Common myeloid progenitor, CD34-positive (primary cell): ENCODE results near the gene NECTIN2.
A peak's percentile ranks its signal among the peaks of the same experiment; 100 is the strongest.
"Not testable (repeated sequence)": the region's sequence is repeated elsewhere in the genome, so short reads cannot be mapped to it uniquely, and the experiment has no call there.

Source experiments
- CTCF ChIA-PET: fragments of 350-600 bp; sonication (Branson Sonifier 250); formaldehyde crosslinking; loops from one replicate; lab custom pipeline; 2021; ENCODE audit warnings: antibody characterized with exemption; lab: Charles Lee
- POLR2A ChIA-PET: fragments of 350-600 bp; sonication (Branson Sonifier 250); formaldehyde crosslinking; loops from one replicate; lab custom pipeline; 2021; ENCODE audit warnings: antibody characterized with exemption; lab: Charles Lee
- DNase-seq, 3 donors: peaks; one replicate each; pipeline versions ENCODE4 v3.0.0 to v3.0.0-alpha.2; 2013
- H3K27ac ChIP-seq, 2 experiments: 1 replicate in 1 of 2; 2 replicates in 1 of 2; pipeline ENCODE4 v1.7.0; 2013; ENCODE audit warnings: inconsistent platforms in 2 of 2, low read length in 2 of 2, mild to moderate bottlenecking in 2 of 2, low read depth in 1 of 2, moderate library complexity in 1 of 2; ENCODE audit not compliant: severe bottlenecking in 2 of 2, insufficient read depth in 1 of 2, poor library complexity in 1 of 2
- H3K27me3 ChIP-seq, 5 experiments: replicated peaks in 2 of 5; 1 replicate in 3 of 5; 2 replicates in 2 of 5; pipeline versions ENCODE4 v1.6.1 to v1.7.0; 2013; ENCODE audit warnings: low read length in 4 of 5, mild to moderate bottlenecking in 2 of 5, moderate library complexity in 2 of 5, inconsistent platforms in 1 of 5; ENCODE audit not compliant: insufficient read depth in 5 of 5, control insufficient read depth in 4 of 5
- H3K36me3 ChIP-seq, 4 experiments: 1 replicate in 2 of 4; 2 replicates in 2 of 4; pipeline versions ENCODE4 v1.6.1 to v1.7.0; 2013; ENCODE audit warnings: low read length in 3 of 4, control low read depth in 1 of 4, mild to moderate bottlenecking in 1 of 4; ENCODE audit not compliant: control insufficient read depth in 4 of 4, insufficient read depth in 4 of 4
- H3K4me1 ChIP-seq, 4 experiments: 1 replicate in 3 of 4; 2 replicates in 1 of 4; pipeline versions ENCODE4 v1.6.1 to v1.7.1; 2013; ENCODE audit warnings: low read length in 3 of 4, mild to moderate bottlenecking in 3 of 4, control low read depth in 1 of 4, inconsistent platforms in 1 of 4, moderate library complexity in 1 of 4; ENCODE audit not compliant: control insufficient read depth in 4 of 4, insufficient read depth in 4 of 4; ENCODE audit errors: control extremely low read depth in 1 of 4
- H3K4me3 ChIP-seq, 7 experiments: 1 replicate in 4 of 7; 2 replicates in 3 of 7; pipeline versions ENCODE4 v1.5.1 to v1.7.0; 2013; ENCODE audit warnings: mild to moderate bottlenecking in 7 of 7, low read length in 6 of 7, moderate library complexity in 6 of 7, inconsistent platforms in 2 of 7, low read depth in 2 of 7, control low read depth in 1 of 7; ENCODE audit not compliant: insufficient read depth in 4 of 7, control insufficient read depth in 1 of 7; ENCODE audit errors: extremely low read depth in 1 of 7
- H3K9me3 ChIP-seq, 5 experiments: 1 replicate in 4 of 5; 2 replicates in 1 of 5; pipeline versions ENCODE4 v1.6.1 to v1.7.1; 2013; ENCODE audit warnings: low read length in 4 of 5, mild to moderate bottlenecking in 2 of 5, inconsistent platforms in 1 of 5, low read depth in 1 of 5, moderate library complexity in 1 of 5; ENCODE audit not compliant: control insufficient read depth in 4 of 5, insufficient read depth in 2 of 5; ENCODE audit errors: control extremely low read depth in 1 of 5
- WGBS: methylation state at CpG from one replicate; pipeline ENCODE4 v1.1.5; 2013; ENCODE audit not compliant: insufficient coverage; 5-methylcytosine and 5-hydroxymethylcytosine counted together

NECTIN2 gene

GRCh38 chr19:44905437-44906160, 59.5 kb downstream of the NECTIN2 start, which contains the start of gene APOE:
Gene APOE, plus strand, starts transcription at chr19:44905796. Its CDS starts 829 bp downstream, at chr19:44906625.
- peak within 1 kb of the TSS in 1 of 2 experiments; percentile 66 for H3K27ac ChIP-seq
- peak within 1 kb of the TSS in 3 of 7 experiments; percentile 11 to 39 (median 28) for H3K4me3 ChIP-seq
- 2% methylated on average over 14 of the region's 20 CpGs for WGBS
- H3K36me3 ChIP-seq, result peaks cover 2 to 37% (median 16%) of the 10 kb centered on the region in 4 experiments
- H3K27me3 ChIP-seq, result peaks cover 0 to 23% (median 4%) of the 10 kb centered on the region in 5 experiments
- peaks cover 0 to 15% (median 13%) of the 10 kb centered on the region in 4 experiments for H3K4me1 ChIP-seq
- ChIA-PET CTCF (interaction anchor here (0.6 to 7.9 kb wide), 8 partner anchors 11 to 160 kb away, joined by 3 to 102 read pairs (median 4); partner anchors contain the start of gene CLPTM1), POLR2A (interaction anchor here (0.5 to 0.6 kb wide), 3 partner anchors 11 to 35 kb away, joined by 3 to 7 read pairs (median 5); no protein-coding TSS in a partner anchor)
- peak in 1 of 3 donors; percentile 13 for DNase-seq
- no peaks in the 10 kb centered on the region for H3K9me3 ChIP-seq

- 98% methylated on average over 11 of the region's 12 CpGs for WGBS
- Histone ChIP-seq H3K27ac (no peak overlapping the region), H3K4me1 (peaks cover 0 to 22% (median 20%) of the 10 kb centered on the region in 4 experiments), H3K4me3 (no peak overlapping the region), H3K9me3 (no peaks in the 10 kb centered on the region), H3K36me3 (peaks cover 0 to 19% (median 3%) of the 10 kb centered on the region in 4 experiments), H3K27me3 (peaks cover 0 to 23% (median 4%) of the 10 kb centered on the region in 5 experiments)
- ChIA-PET POLR2A (no interaction called here), CTCF (interaction anchor here (1.0 to 10.3 kb wide), 3 partner anchors 18 to 48 kb away, joined by 4 to 72 read pairs (median 11); no protein-coding TSS in a partner anchor)
- DNase-seq, result no peak
These were observed 61.5 kb downstream of the NECTIN2 start for GRCh38 chr19:44907613-44908012.

- CTCF ChIA-PET, result interaction anchor here (1.0 to 10.3 kb wide), 3 partner anchors 18 to 48 kb away, joined by 4 to 72 read pairs (median 11); no protein-coding TSS in a partner anchor
- 97% methylated on average over 40 of the region's 46 CpGs for WGBS
These were observed 62.2 kb downstream of the NECTIN2 start for GRCh38 chr19:44908074-44908835.

GRCh38 chr19:44908836-44909261, 62.8 kb downstream of the NECTIN2 start:
- Histone ChIP-seq H3K27me3 (peaks cover 0 to 23% (median 4%) of the 10 kb centered on the region in 5 experiments), H3K9me3 (no peaks in the 10 kb centered on the region), H3K27ac (no peak overlapping the region), H3K4me1 (peaks cover 0 to 31% (median 22%) of the 10 kb centered on the region in 4 experiments), H3K36me3 (peaks cover 0 to 8% (median 0%) of the 10 kb centered on the region in 4 experiments), H3K4me3 (no peak overlapping the region)
- ChIA-PET POLR2A (no interaction called here), CTCF (interaction anchor here (10.3 kb wide), 1 partner anchor 43 kb away, joined by 72 read pairs; no protein-coding TSS in a partner anchor)
- no peak for DNase-seq
- 97% methylated on average over 41 of the region's 44 CpGs for WGBS

More at GRCh38 chr19:44908074-44908835, 62.2 kb downstream of the NECTIN2 start:
- Histone ChIP-seq H3K27ac (no peak overlapping the region), H3K4me1 (peaks cover 0 to 27% (median 21%) of the 10 kb centered on the region in 4 experiments), H3K9me3 (no peaks in the 10 kb centered on the region), H3K27me3 (peaks cover 0 to 23% (median 4%) of the 10 kb centered on the region in 5 experiments), H3K36me3 (peaks cover 0 to 13% (median under 1%) of the 10 kb centered on the region in 4 experiments), H3K4me3 (no peak overlapping the region)
- POLR2A ChIA-PET, result no interaction called here
- no peak for DNase-seq

GRCh38 chr19:44909775-44910174, 63.7 kb downstream of the NECTIN2 start:
- Histone ChIP-seq H3K4me1 (peaks cover 0 to 40% (median 31%) of the 10 kb centered on the region in 4 experiments), H3K27me3 (peaks cover 0 to 23% (median 4%) of the 10 kb centered on the region in 5 experiments), H3K9me3 (no peaks in the 10 kb centered on the region), H3K4me3 (no peak overlapping the region), H3K36me3 (no peaks in the 10 kb centered on the region), H3K27ac (peak overlapping the region in 1 of 2 experiments; percentile 25)
- POLR2A ChIA-PET, result no interaction called here
- DNase-seq, result peak in 1 of 3 donors; percentile 22
- WGBS, result 100% methylated on average over 2 of the region's 5 CpGs
- CTCF ChIA-PET, result interaction anchor here (0.7 to 10.3 kb wide), 4 partner anchors 20 to 186 kb away, joined by 3 to 72 read pairs (median 4); no protein-coding TSS in a partner anchor

GRCh38 chr19:44911896-44912295, 65.8 kb downstream of the NECTIN2 start:
- H3K9me3 ChIP-seq, DNase-seq, H3K36me3 ChIP-seq, H3K4me3 ChIP-seq, H3K27me3 ChIP-seq, H3K27ac ChIP-seq: not testable (repeated sequence)
- H3K4me1 ChIP-seq, result peaks cover 0 to 35% (median 21%) of the 10 kb centered on the region in 4 experiments
- ChIA-PET POLR2A (interaction anchor here (0.7 kb wide), 1 partner anchor 118 kb away, joined by 3 read pairs; no protein-coding TSS in a partner anchor), CTCF (interaction anchor here (1.3 to 10.3 kb wide), 5 partner anchors 10 to 48 kb away, joined by 5 to 72 read pairs (median 5); no protein-coding TSS in a partner anchor)
- 96% methylated on average over 3 of the region's 6 CpGs for WGBS
